Hepatocyte (in vitro differentiated cells): ENCODE data around the gene SLC39A11. TPM values are rescaled to one million over a fixed set of nuclear protein-coding genes. Genes with fewer than 3 reads are reported as not detected.
"Not testable (repeated sequence)": the region's sequence is repeated elsewhere in the genome, so short reads cannot be mapped to it uniquely, and the experiment has no call there.

Source experiments
- DNase-seq: peaks from one replicate; pipeline ENCODE4 v3.0.0-alpha.2; 2016; ENCODE audit warnings: low spot score
- H2AFZ ChIP-seq: fragments of 200-600 bp; sonication (generic); 2 replicates; pipeline ENCODE4 v1.6.0; 2016; ENCODE audit warnings: antibody characterized with exemption, mild to moderate bottlenecking
- H3K27ac ChIP-seq: fragments of 200-600 bp; sonication (generic); 2 replicates; pipeline ENCODE4 v1.5.1; 2016; ENCODE audit warnings: mild to moderate bottlenecking
- H3K27me3 ChIP-seq: fragments of 200-600 bp; sonication (generic); 2 replicates; pipeline ENCODE4 v1.6.1; 2016
- H3K36me3 ChIP-seq: fragments of 200-600 bp; sonication (generic); replicated peaks from 2 replicates; pipeline ENCODE4 v1.5.1; 2016; ENCODE audit warnings: low read depth; ENCODE audit not compliant: insufficient read depth
- H3K4me1 ChIP-seq: fragments of 200-600 bp; sonication (generic); 2 replicates; pipeline ENCODE4 v1.5.1; 2016; ENCODE audit warnings: mild to moderate bottlenecking, moderate library complexity; ENCODE audit not compliant: insufficient read depth
- H3K4me2 ChIP-seq: fragments of 200-600 bp; sonication (generic); 2 replicates; pipeline ENCODE4 v1.6.0; 2016
- H3K4me3 ChIP-seq: fragments of 200-600 bp; sonication (generic); 2 replicates; pipeline ENCODE4 v1.5.1; 2016; ENCODE audit warnings: mild to moderate bottlenecking
- H3K79me2 ChIP-seq: fragments of 200-600 bp; sonication (generic); 2 replicates; pipeline ENCODE4 v1.6.0; 2017; ENCODE audit warnings: mild to moderate bottlenecking
- H3K9me2 ChIP-seq: fragments of 200-600 bp; sonication (generic); replicated peaks from 2 replicates; pipeline ENCODE4 v1.6.0; 2017; ENCODE audit warnings: mild to moderate bottlenecking; ENCODE audit not compliant: insufficient read depth
- H3K9me3 ChIP-seq: fragments of 200-600 bp; sonication (generic); 2 replicates; pipeline ENCODE4 v1.5.1; 2016; ENCODE audit warnings: low read depth, mild to moderate bottlenecking
- H4K20me1 ChIP-seq: fragments of 200-600 bp; sonication (generic); 2 replicates; pipeline ENCODE4 v1.6.0; 2016; ENCODE audit warnings: mild to moderate bottlenecking; ENCODE audit not compliant: insufficient read depth, poor library complexity, severe bottlenecking
- CTCF ChIP-seq: fragments of 200-600 bp; sonication (generic); IDR thresholded peaks from 2 replicates; pipeline ENCODE4 v1.5.1; 2016; ENCODE audit warnings: antibody characterized with exemption, mild to moderate bottlenecking; ENCODE audit not compliant: poor library complexity
- EZH2 ChIP-seq: fragments of 200-600 bp; sonication (generic); IDR thresholded peaks from 2 replicates; pipeline ENCODE4 v1.6.1; 2016; ENCODE audit warnings: antibody characterized with exemption, mild to moderate bottlenecking, borderline replicate concordance
- EZH2phosphoT487 ChIP-seq: fragments of 200-600 bp; sonication (generic); IDR thresholded peaks from one replicate; pipeline ENCODE4 v1.6.1; 2018; ENCODE audit warnings: antibody characterized with exemption, mild to moderate bottlenecking, low read depth, moderate library complexity; ENCODE audit not compliant: unreplicated experiment, severe bottlenecking
- WGBS: methylation state at CpG from one replicate; pipeline ENCODE4 v1.1.6; 2016; ENCODE audit warnings: low lambda C conversion rate; ENCODE audit errors: missing lambda C conversion rate; 5-methylcytosine and 5-hydroxymethylcytosine counted together
- polyA plus RNA-seq: library from polyadenylated mRNA; unstranded; fragments of >200 nt; fragmentation: Nextera tagmentation; extraction: Ambion mirVana; gene quantifications from 2 replicates; pipeline ENCODE4 v1.2.1, GENCODE V29; 2016
- total RNA-seq: library from RNA; depleted of rRNA; stranded (reverse); fragments of >200 nt; gene quantifications from 2 replicates; pipeline ENCODE4 v1.2.3, GENCODE V29; 2014

SLC39A11 gene
- total and polyA plus RNA-seq, 2 experiments from 2014 or later: 37.7 to 39.1 TPM

GRCh38 chr17:72996791-72997190, 95.7 kb downstream of the SLC39A11 start:
- no peak for TF ChIP-seq EZH2
- no peak for TF ChIP-seq CTCF
- no peak for TF ChIP-seq EZH2phosphoT487
- H3K27ac ChIP-seq: no peak overlapping the region
- no peak overlapping the region for H3K4me3 ChIP-seq
- 99% methylated on average over 4 of the region's 4 CpGs for WGBS
- H4K20me1 ChIP-seq: no peaks in the 10 kb centered on the region
- H3K36me3 ChIP-seq: no peaks in the 10 kb centered on the region
- no peaks in the 10 kb centered on the region for H3K9me3 ChIP-seq
- DNase-seq: no peak
- H3K4me2 ChIP-seq: no peak overlapping the region
- H3K79me2 ChIP-seq: no peaks in the 10 kb centered on the region
- H2AFZ ChIP-seq: no peak overlapping the region
- H3K4me1 ChIP-seq: no peaks in the 10 kb centered on the region
- H3K27me3 ChIP-seq: no peaks in the 10 kb centered on the region
- no peaks in the 10 kb centered on the region for H3K9me2 ChIP-seq

GRCh38 chr17:72995008-72995656, 97.4 kb downstream of the SLC39A11 start:
- H3K36me3 ChIP-seq: no peaks in the 10 kb centered on the region
- H4K20me1 ChIP-seq: no peaks in the 10 kb centered on the region
- WGBS: 96% methylated on average over 1 of the region's 1 CpG
- H3K4me3 ChIP-seq: no peak overlapping the region
- H3K9me2 ChIP-seq: no peaks in the 10 kb centered on the region
- no peaks in the 10 kb centered on the region for H3K27me3 ChIP-seq
- no peaks in the 10 kb centered on the region for H3K79me2 ChIP-seq
- H3K4me2 ChIP-seq: no peak overlapping the region
- no peaks in the 10 kb centered on the region for H3K9me3 ChIP-seq
- no peak overlapping the region for H3K27ac ChIP-seq
- TF ChIP-seq EZH2phosphoT487 (no peak), CTCF (no peak), EZH2 (no peak)
- H3K4me1 ChIP-seq: no peaks in the 10 kb centered on the region
- DNase-seq: no peak
- no peak overlapping the region for H2AFZ ChIP-seq

GRCh38 chr17:72992783-72993467, 99.6 kb downstream of the SLC39A11 start:
- WGBS: 75% methylated on average over 6 of the region's 6 CpGs
- H3K9me2 ChIP-seq, H2AFZ ChIP-seq, H3K4me2 ChIP-seq, H3K27ac ChIP-seq, H3K9me3 ChIP-seq, H3K36me3 ChIP-seq, H3K79me2 ChIP-seq, H3K27me3 ChIP-seq, H4K20me1 ChIP-seq, DNase-seq, H3K4me1 ChIP-seq, H3K4me3 ChIP-seq: not testable (repeated sequence)

GRCh38 chr17:72991651-72992050, 100.8 kb downstream of the SLC39A11 start:
- DNase-seq: no peak
- H3K79me2 ChIP-seq: no peaks in the 10 kb centered on the region
- no peak overlapping the region for H3K27ac ChIP-seq
- H3K4me2 ChIP-seq: no peak overlapping the region
- H3K36me3 ChIP-seq: no peaks in the 10 kb centered on the region
- no peak overlapping the region for H3K4me3 ChIP-seq
- no peaks in the 10 kb centered on the region for H4K20me1 ChIP-seq
- TF ChIP-seq EZH2: no peak
- no peak for TF ChIP-seq EZH2phosphoT487
- no peak for TF ChIP-seq CTCF
- H3K27me3 ChIP-seq: no peaks in the 10 kb centered on the region
- H3K9me2 ChIP-seq: no peaks in the 10 kb centered on the region
- no peaks in the 10 kb centered on the region for H3K4me1 ChIP-seq
- H3K9me3 ChIP-seq: no peaks in the 10 kb centered on the region
- H2AFZ ChIP-seq: no peak overlapping the region
- WGBS: 96% methylated on average over 2 of the region's 2 CpGs
